HG03575 (cell line): ENCODE results near the gene ATP2A3.

Experiments used
- ATAC-seq: cut with Tn5 transposase; IDR thresholded peaks from one replicate; pipeline ENCODE4 v1.9.1; 2021; ENCODE audit not compliant: unreplicated experiment, insufficient number of reproducible peaks, low FRiP score; ENCODE audit errors: extremely low read depth

ATP2A3 gene

GRCh38 chr17:3964203-3965117 is at the start of gene ATP2A3:
ATP2A3 (minus strand) TSS chr17:3964437; CDS start chr17:3964291, 146 bp downstream.
- no peak for ATAC-seq

DNA sequence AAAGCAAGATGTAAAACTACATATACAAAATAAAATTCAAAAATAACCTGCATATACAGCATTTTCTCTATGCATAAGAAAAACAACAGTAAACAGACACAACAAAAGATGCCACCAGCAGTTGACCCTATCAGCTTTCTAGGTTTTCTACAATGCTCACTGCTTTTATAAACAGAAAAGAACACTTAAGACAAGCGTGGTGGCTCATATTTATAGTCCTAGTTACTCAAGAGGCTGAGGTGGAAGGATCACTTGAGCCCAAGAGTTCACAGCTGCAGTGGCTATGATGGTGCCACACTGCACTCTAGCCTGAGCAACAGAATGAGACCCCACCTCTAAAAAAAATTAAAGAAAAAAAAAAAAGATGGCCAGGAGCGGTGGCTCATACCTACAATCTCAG is 46.5 kb upstream of the ATP2A3 start:
- no peak for ATAC-seq

- ATAC-seq: no peak
These were observed 45.0 kb upstream of the ATP2A3 start for GRCh38 chr17:4009186-4009785.

- no peak for ATAC-seq
These were observed 44.4 kb upstream of the ATP2A3 start for GRCh38 chr17:4008441-4009185.

- ATAC-seq: no peak
These were observed 43.8 kb upstream of the ATP2A3 start for GRCh38 chr17:4008082-4008435.

- no peak for ATAC-seq
These were observed 43.3 kb upstream of the ATP2A3 start for GRCh38 chr17:4007346-4008081.

- no peak for ATAC-seq
These were observed 42.5 kb upstream of the ATP2A3 start for GRCh38 chr17:4006745-4007211.

DNA sequence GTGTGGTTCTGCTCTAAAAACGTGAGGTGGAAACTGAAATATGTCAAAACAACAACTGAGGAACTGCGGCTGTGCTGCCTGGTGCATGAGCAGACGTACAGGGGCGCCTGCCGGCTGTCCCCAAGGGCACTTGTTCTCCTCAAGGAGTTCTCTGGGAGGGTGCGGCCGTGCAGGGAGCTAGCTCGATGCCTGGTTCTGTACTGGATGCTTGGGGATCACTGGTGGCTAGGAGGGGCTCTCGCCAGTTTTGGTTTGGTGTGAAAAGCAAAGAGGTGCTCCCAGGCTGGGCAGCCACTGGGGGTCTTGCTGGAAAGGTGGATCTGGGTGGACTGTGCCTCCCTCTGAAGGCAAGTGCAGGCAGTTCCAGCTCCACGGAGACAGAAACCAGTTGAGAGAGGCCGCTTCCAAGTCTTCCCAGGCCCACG is 41.9 kb upstream of the ATP2A3 start:
- ATAC-seq: no peak

GRCh38 chr17:4005296-4006164 is 41.3 kb upstream of the ATP2A3 start:
- no peak for ATAC-seq

DNA sequence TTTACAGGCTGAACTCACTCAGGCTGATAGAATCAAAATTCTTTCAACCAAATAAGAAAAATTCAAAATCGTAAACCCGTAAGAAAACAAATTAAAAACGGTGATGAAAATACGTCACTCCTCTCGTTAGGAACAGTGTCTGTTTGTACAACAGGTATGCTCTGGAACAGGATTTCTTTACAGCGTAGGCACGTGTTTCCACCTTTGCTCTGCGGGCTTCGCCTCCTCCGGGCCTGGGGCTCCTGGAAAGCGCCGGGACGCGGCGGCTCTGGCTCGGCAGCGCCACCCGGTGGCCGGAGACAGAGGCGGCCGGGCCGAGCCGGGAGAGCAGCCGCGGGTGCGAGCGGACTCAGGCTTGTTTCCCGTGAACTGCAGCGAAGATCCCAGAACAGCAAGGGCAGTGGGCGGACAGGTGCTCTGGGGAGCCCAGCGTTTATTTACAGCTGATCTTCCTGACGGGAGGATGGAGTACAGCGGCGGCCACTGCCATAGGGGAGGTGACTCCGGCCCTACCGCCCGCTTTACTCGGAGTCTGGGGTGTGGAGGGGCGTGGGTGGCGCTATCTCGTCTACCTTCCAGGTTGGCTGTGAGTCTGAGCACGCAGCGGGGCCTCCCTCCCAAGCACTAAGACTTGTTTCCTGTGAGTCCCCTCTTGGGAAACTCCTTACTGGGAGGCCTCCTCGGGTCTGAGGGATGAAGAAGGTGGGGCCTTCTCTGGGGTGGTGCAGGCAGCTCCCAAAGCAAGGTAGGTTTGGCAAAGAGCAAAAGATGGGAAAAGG is 40.5 kb upstream of the ATP2A3 start:
- no peak for ATAC-seq

DNA sequence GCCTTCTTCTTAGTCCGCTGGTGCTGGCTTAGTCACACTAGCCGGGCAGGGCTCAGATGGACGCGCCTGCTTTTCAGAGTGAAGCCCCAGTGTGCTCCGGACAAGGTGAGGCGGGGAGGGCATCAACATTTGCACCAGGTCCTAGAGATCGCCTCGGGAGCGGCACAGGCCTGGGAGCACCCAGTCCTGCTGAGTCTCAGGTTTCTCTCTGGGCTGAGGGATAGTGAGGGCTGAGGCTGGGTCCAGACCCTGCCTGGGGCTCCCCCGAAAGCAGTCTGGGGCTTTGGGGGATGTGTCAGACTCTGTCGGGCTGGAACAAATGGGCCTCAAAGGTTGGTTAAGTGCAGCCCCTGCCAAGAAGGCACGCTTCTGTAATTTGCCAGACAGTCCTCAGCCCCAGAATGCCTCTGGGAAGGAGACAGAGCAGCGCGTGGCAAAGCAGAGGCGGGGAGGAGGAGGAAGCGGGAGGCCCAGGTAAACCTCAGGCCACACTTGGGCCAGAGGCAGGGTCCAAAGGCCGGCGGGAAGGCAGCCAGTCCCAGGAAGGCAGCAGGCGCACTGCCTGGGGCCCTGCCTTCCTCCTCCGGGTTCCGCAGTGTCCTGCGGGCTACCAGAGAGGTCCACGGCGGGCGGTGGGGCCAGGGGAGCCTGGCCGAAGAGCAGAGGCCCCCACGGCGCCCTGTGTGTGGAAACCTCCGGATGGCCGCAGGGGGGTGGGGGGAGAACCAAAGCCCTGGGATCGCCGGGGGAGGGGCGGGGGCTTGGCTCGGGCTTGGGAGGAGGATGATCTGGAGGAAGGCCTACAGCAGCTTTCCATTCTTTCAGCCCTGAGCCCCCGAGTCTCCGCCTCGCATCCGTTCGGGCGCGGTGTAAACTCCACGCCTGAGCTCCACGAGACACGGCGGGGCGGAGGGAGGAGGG is 39.5 kb upstream of the ATP2A3 start:
- no peak for ATAC-seq

DNA sequence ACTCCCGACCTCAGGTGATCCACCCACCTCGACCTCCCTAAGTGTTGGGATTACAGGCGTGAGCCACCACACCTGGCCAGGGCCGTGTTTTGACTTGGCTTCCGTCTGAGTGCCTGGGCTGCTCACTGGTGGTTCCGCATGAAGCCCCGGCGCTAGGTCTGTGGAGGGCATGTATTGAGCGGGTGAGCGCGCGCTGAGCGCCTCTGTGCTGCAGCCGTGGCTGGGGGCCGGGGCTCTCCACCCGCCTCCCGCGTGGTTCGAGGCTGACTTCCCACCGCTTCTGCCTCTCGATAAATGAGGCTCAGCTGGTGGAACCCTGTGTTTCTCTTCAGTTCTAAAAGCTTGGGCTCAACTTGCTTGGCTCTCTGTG is 38.9 kb upstream of the ATP2A3 start:
- ATAC-seq: no peak

- ATAC-seq: no peak
These were observed 36.9 kb upstream of the ATP2A3 start for GRCh38 chr17:4001048-4001590.

DNA sequence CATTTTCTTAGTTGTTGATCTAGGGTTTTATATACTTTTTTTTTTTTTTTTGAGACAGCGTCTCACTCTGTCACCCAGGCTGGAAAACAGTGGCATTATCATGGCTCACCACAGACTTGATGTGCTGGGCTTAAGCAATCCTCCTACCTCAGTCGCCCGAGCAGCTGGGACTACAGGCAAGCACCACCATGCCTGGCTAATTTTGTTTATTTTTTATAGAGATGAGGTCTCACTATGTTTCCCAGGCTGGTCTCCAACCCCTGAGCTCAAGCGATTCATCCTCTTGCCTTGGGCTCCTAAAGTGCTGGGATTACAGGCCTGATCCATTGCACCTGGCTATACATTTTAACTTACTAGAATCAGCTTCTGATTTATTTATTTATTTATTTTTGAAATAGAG is 34.2 kb upstream of the ATP2A3 start:
- ATAC-seq: no peak

GRCh38 chr17:3995067-3995466 is 30.8 kb upstream of the ATP2A3 start:
- no peak for ATAC-seq

- no peak for ATAC-seq
These were observed 30.0 kb upstream of the ATP2A3 start for GRCh38 chr17:3994221-3994576.
